ENCODE measurements around the gene RIPK4. TPM values are rescaled to one million over a fixed set of nuclear protein-coding genes. Genes with fewer than 3 reads are reported as not detected.
"Not testable (repeated sequence)": the region's sequence is repeated elsewhere in the genome, so short reads cannot be mapped to it uniquely, and the experiment has no call there.

RIPK4 gene
- total RNA-seq, 1 experiment from 2014 or later: 67.4 TPM

DNA sequence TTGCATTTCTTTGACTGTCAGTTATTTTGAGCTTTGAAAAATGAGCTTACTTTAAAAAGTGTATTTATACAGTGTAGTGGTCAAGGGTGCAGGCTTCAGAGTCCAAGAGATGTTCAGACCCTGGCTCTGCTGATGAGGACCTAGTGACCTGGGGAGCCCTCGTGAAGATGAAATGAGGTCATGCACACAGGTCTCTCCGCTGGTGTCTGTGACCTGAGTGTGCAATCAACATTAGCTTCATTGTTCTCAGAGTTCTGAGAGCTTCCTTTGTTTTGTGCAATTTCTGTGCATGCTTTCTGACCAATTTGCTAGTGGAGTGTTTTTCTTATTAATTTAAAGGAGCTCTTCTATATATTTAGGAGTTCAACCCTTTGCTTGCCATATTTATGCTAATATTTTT is 71.3 kb downstream of the RIPK4 start:
- CTCF ChIA-PET: no interaction called here
- DNase-seq (ENCODE audit: low read depth, low spot score) (no peak), ATAC-seq (no peak)
- in situ Hi-C loops (cut with HindIII; ENCODE audit: low pct_unique_long_range_greater_than_20kb, low sequenced_read_pairs) (no loop called here), intact Hi-C loops (cut with micrococcal nuclease; ENCODE audit: unreplicated experiment) (no loop called here)
- no peaks in the 10 kb centered on the region for H3K9me3 ChIP-seq (ENCODE audit: control insufficient read depth, insufficient read depth, low read depth, low read length)
- POLR2A ChIA-PET: no interaction called here
- no peaks in the 10 kb centered on the region for H3K36me3 ChIP-seq (ENCODE audit: control insufficient read depth, insufficient read depth, low read length)
- no peak overlapping the region for H3K4me3 ChIP-seq (ENCODE audit: low read depth in 2 of 2, low read length in 2 of 2)
- no peak for TF ChIP-seq SIN3A (IDR thresholded peaks at IDR 0.05; ENCODE audit: borderline replicate concordance, insufficient read depth, low read depth, low read length)
- TF ChIP-seq, protein P1, sequence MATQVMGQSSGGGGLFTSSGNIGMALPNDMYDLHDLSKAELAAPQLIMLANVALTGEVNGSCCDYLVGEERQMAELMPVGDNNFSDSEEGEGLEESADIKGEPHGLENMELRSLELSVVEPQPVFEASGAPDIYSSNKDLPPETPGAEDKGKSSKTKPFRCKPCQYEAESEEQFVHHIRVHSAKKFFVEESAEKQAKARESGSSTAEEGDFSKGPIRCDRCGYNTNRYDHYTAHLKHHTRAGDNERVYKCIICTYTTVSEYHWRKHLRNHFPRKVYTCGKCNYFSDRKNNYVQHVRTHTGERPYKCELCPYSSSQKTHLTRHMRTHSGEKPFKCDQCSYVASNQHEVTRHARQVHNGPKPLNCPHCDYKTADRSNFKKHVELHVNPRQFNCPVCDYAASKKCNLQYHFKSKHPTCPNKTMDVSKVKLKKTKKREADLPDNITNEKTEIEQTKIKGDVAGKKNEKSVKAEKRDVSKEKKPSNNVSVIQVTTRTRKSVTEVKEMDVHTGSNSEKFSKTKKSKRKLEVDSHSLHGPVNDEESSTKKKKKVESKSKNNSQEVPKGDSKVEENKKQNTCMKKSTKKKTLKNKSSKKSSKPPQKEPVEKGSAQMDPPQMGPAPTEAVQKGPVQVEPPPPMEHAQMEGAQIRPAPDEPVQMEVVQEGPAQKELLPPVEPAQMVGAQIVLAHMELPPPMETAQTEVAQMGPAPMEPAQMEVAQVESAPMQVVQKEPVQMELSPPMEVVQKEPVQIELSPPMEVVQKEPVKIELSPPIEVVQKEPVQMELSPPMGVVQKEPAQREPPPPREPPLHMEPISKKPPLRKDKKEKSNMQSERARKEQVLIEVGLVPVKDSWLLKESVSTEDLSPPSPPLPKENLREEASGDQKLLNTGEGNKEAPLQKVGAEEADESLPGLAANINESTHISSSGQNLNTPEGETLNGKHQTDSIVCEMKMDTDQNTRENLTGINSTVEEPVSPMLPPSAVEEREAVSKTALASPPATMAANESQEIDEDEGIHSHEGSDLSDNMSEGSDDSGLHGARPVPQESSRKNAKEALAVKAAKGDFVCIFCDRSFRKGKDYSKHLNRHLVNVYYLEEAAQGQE (IDR thresholded peaks at IDR 0.05; ENCODE audit: insufficient read depth in 1 of 2, low read depth in 2 of 2, low read length in 1 of 2): no peak
- BruUV-seq (replicated peaks): no TSS peak
- H3K4me1 ChIP-seq (ENCODE audit: control insufficient read depth, insufficient read depth, low read length): peaks cover 3% of the 10 kb centered on the region; the same call in 1 of the 2 replicates
- H3K27me3 ChIP-seq (ENCODE audit: control insufficient read depth, insufficient read depth, low read length): no peaks in the 10 kb centered on the region
- no peak overlapping the region for H3K27ac ChIP-seq (ENCODE audit: low read length)

DNA sequence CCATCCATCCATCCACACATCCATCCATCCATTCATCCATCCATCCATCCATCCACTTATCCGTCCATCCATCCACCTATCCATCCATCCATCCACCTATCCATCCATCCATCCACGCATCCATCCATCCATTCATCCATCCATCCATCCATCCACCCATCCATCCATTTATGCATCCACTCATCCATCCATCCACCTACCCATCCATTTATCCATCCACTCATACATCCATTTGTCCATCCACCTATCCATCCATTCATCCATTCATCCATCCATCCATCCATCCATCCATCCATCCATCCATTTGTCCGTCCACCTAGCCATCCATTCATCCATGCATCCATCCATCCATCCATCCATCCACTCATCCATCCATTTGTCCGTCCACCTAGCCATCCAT is 72.8 kb downstream of the RIPK4 start:
- H3K4me1 ChIP-seq (ENCODE audit: control insufficient read depth, insufficient read depth, low read length); POLR2A ChIA-PET; H3K27me3 ChIP-seq (ENCODE audit: control insufficient read depth, insufficient read depth, low read length); intact Hi-C loops (cut with micrococcal nuclease; ENCODE audit: unreplicated experiment); H3K36me3 ChIP-seq (ENCODE audit: control insufficient read depth, insufficient read depth, low read length); H3K4me3 ChIP-seq (ENCODE audit: low read depth in 2 of 2, low read length in 2 of 2); H3K9me3 ChIP-seq (ENCODE audit: control insufficient read depth, insufficient read depth, low read depth, low read length); BruUV-seq (replicated peaks); H3K27ac ChIP-seq (ENCODE audit: low read length); in situ Hi-C loops (cut with HindIII; ENCODE audit: low pct_unique_long_range_greater_than_20kb, low sequenced_read_pairs); ATAC-seq; DNase-seq (ENCODE audit: low read depth, low spot score); CTCF ChIA-PET: not testable (repeated sequence)

GRCh38 chr21:41692185-41692565 is 74.7 kb downstream of the RIPK4 start:
- no peak for ATAC-seq
- intact Hi-C loops (cut with micrococcal nuclease; ENCODE audit: unreplicated experiment): no loop called here
- Histone ChIP-seq H3K27ac (ENCODE audit: low read length) (no peak overlapping the region), H3K4me3 (ENCODE audit: low read depth in 2 of 2, low read length in 2 of 2) (no peak overlapping the region), H3K36me3 (ENCODE audit: control insufficient read depth, insufficient read depth, low read length) (no peaks in the 10 kb centered on the region), H3K9me3 (ENCODE audit: control insufficient read depth, insufficient read depth, low read depth, low read length) (no peaks in the 10 kb centered on the region), H3K27me3 (ENCODE audit: control insufficient read depth, insufficient read depth, low read length) (no peaks in the 10 kb centered on the region), H3K4me1 (ENCODE audit: control insufficient read depth, insufficient read depth, low read length) (peaks cover 10% of the 10 kb centered on the region)
- ChIA-PET POLR2A (no interaction called here), CTCF (no interaction called here)
- in situ Hi-C loops (cut with HindIII; ENCODE audit: low pct_unique_long_range_greater_than_20kb, low sequenced_read_pairs): no loop called here
- no TSS peak for BruUV-seq (replicated peaks)
- TF ChIP-seq SIN3A (IDR thresholded peaks at IDR 0.05; ENCODE audit: borderline replicate concordance, insufficient read depth, low read depth, low read length) (no peak), CTCF (IDR thresholded peaks at IDR 0.05) (no peak), POLR2AphosphoS5 (IDR thresholded peaks at IDR 0.05; ENCODE audit: low read depth, low read length) (no peak), TCF7L2 (IDR thresholded peaks at IDR 0.05; ENCODE audit: low read depth, low read length) (no peak)
- TF ChIP-seq, protein P1 (IDR thresholded peaks at IDR 0.05; ENCODE audit: insufficient read depth in 1 of 2, low read depth in 2 of 2, low read length in 1 of 2): no peak
- no peak for DNase-seq (ENCODE audit: low read depth, low spot score)

All from Panc1 (cell line).